ENCODE results near the gene ANO8. TPM values are rescaled to one million over a fixed set of nuclear protein-coding genes. Genes with fewer than 3 reads are reported as not detected.
A peak's percentile ranks its signal among the peaks of the same experiment; 100 is the strongest.

Gene ANO8
- total RNA-seq, 1 donor from 2014 or later, result 9.6 TPM

DNA sequence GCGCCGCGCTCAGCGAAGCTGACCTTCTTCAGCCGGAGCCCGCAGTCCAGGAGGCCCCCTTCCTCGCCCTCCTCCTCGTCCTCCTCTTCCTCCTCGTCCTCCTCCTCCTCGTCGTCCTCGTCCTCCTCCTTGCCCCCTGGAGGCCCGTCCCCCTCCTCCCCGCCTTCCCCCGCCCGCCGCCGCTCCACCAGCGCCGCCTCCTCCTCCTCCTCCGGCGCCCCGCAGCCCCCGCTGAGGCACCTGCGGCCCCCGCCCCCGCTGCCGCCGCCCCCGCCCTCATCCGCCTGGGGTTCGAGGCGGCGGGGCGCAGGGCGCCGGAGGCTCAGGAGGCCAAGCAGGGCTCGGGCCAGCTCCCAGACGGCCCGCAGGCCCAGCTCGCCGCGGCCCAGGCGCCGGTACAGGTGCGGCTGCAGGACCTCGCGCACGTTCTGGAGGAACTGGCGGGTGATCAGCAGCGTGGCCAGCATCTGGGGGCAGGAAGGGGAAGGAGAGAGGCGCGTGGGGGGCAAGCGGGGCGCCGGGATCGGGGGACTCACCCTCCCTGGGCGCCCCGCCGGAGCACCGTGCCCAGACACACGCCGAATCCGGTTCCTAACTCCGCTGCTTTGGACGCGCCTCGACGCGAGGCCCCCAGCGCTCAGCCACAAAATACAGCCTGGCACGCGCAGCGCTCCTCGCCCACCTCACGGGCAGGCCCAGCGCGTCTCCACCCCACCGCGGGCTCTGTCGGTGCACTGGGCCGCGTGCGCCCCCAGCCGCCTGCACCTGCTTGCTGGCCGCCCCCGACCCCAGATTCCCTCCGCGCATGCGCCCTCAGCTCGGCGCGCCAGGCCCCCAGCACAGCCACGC lies 5.9 kb downstream of the ANO8 start:
- ATAC-seq (no peak), DNase-seq (ENCODE audit: low spot score) (no peak)

DNA sequence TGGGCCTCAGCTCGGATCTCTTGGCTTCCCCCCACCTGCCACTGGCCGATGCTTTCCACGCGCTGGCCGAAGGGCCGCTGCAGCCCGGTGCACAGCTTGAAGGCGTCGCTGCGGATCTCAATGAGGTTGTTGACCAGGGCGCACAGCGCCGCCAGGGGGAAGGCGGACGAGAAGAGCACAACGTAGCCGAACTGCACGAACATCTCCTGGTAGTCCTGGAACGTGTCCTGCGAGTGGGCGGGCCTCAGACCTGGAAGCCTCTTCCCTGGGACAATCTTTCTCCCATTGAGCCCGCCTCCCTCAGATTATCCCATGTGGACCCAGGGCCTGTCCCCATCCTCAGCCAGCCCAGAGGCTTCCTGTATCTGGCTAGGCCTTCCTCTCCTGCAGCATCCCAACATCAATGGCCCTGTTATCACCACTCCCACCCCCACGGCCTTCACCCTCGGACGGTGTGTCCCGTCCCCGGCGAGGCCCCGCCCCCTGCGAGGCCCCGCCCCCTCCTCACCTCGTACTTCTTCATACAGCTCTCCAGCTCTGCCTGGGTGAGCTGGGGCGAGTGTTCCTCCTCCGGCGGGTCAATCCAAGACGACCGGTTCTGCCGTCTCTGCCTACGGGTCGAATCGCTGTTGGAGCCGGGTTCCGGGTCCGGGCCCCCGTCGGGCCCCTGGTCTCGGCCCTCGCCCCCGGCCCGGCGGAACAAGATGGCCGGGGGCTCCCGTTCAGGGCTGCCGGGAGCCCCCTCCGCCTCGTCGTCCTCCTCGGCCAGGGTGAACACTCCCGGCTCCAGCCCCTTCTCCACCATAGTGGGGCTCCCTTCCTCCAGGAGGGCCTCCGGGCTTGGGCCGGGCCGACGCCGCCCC lies 6.8 kb downstream of the ANO8 start:
- no peak for DNase-seq (ENCODE audit: low spot score)
- ATAC-seq, result peak; percentile 68

DNA sequence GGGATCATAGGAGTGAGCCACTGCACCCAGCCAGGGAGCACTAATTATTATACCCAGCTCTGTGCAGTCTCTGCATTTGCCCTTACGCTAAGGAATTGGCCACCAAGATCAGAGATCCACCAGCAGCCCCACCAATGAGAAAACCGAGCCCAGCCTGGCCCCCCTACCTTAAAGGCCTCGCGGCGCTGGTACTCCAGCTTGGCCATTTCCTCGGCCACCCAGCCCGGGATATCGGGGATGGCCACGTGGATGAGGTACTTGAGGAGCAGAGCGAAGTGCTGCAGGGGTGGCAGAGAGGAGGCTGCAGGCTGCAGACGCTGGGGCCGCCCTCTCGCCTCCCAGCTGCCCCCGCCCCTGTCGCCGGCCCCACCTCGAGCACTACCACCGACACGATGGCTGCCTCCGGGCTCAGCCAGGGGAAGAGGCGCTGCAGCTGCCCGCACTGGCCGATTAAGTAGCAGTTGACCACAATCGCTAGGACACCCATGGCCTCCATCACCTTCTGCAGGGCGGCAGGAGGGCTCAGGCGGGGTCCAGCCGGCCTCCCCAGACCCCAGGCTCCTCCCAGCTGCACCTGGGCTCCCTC lies 7.5 kb downstream of the ANO8 start:
- ATAC-seq, result no peak
- no peak for DNase-seq (ENCODE audit: low spot score)

DNA sequence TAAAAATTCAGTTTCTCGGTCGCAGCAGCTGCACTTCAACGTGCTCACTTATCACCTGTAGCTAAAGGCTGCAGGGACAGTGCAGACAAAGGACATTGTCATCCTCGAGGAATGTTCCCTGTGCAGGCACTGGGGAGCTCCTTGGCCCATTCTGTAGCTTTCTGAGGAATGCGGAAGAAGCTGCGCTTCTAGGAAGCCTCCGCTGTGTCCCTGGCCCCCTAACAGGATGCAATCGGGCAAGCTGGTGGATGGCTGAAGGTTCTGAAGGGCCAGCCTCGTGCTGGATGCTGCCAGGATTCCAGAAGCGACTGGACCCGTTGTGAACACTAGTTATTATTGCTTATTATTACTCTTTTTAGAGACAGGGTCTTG lies 8.1 kb downstream of the ANO8 start:
- ATAC-seq (no peak), DNase-seq (ENCODE audit: low spot score) (no peak)

DNA sequence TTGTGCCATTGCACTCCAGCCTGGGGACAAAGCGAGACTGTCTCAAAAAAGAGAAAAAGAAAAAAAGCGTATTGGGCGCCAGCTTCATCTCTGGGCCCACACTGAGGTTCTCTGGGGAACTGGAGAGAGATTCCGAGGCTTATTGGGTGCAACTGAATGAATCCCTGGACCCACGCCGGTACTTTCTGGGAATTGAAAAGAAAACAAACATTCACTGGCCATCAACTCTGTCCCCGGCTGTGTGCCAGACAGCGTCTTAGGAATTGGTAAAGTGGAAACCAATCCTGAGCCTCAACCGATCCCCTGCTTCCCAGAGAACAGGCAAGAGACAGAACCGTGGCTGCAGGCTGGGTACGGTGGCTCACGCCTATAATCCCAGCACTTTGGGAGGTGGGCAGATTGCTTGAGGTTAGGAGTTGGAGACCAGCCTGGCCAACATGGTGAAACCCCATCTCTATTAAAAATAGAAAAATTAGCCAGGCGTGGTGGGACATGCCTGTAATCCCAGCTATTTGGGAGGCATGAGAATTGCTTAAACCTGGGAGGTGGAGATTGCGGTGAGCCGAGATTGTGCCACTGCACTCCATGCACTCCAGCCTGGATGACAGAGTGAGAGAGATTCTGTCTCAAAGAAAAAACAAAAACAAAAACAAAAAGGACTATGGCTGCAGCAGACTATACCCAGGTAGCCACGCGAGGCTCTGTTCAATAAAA lies 8.6 kb downstream of the ANO8 start:
- ATAC-seq (peak; percentile 66), DNase-seq (ENCODE audit: low spot score) (peak; percentile 76)

DNA sequence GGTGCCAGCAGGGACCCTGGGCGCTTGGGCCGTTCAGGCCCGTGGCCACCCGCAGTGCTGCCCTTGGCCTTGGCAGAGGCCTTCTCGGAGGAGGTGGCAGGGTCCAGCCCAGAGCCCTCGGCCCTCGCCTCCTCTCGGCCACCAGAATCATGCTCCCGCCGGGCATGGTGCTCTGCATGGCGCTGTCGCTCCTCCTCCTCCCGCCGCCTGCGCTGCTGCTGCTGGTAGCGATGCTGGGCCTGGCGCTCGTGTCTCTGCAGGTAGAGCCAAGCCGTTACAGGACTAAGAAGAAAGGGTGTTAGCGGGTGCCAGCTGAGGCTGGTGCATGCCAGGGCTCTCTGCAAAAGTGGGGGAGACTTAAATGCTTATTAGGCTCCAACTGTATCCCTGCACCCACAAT lies 9.5 kb downstream of the ANO8 start:
- DNase-seq (ENCODE audit: low spot score) (no peak), ATAC-seq (no peak)

DNA sequence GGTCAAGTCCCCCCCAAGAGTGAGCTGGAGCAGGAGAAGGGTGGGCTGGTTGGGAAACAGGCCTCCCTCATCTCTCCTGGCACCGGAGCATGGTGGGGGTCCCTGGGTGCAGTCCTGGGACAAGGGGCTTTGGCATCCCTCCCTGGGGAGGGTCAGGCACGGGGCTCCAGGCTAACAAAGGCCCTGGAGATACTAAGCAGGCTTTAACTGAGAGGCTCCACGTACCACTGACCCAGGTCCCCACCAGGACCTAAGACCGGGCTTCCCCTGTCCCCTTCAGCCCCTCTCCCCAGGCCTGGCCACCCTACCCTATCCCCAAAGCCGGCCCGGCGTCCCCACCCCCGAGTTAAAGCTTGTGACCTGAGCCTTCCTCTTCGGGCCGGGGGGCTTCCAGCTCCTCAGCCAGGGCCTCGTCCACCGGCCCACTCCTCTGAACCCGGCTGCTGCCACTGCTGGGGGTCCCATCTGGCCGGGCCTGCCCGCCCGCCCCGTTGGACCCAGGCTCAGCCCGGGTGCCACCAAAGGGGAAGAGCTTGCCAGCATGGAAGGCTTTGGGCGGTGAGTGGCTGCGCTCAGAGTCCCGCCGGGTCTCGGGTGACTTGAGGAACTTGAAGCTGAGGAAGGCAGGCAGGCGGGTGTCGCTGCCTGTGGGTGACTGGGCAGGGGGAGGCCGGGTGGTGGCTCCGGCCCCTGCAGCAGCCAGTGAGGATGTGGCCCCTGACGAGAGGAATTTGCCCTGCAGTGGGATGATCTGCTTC lies 10.1 kb downstream of the ANO8 start:
- DNase-seq (ENCODE audit: low spot score) (no peak), ATAC-seq (no peak)

DNA sequence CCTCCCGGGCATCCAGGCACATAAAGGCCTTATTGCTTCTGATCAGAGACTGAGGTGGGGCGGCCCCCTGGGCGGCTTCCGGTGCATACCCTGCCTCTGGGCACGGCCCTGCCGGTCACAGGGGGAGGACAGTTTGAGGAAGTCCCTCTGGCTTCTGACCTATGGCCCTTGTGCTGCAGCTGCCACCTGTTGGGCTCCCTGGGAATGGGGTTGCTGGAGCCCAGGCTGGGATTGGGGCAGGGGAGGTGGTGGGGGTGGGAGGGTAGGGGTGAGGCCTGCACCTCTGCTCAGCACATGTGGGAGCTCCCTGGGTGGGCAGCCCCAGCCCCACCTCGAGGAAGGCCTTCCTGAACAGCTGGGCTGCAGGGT lies 10.7 kb downstream of the ANO8 start:
- no peak for DNase-seq (ENCODE audit: low spot score)
- ATAC-seq, result no peak

DNA sequence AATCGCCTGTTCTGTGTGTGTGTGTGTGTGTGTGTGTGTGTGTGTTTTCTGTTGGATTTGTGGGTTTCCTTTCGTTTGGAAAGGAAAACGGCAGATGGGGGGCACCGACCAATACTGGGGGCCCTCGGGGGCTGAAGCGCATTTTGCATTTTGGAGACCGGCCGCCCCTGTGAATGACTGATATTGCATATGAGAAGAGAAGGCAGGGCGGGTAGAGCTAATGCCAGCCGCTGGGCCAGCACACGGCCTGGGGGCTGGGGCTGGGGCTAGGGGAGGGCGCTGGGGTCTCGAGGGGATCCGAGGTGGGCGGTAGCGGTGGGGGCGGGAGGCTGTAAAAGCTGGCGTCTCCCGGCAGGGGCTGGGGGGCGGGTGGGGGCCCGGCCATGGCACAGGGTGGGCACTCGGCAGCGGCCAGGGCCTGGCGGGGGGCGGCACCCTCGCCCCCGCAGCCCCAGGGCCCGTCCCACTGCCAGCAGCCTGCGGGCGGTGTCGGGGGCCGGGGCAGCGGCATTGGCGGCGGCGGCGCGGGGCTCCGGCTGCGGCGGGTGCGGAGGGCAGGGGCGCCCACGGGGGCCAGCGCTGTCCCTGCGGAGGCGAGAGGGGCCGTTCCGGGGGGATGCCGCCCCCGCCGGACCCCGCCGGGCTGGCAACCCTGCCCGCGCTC lies 11.2 kb downstream of the ANO8 start:
- ATAC-seq, result no peak
- DNase-seq (ENCODE audit: low spot score), result no peak

DNA sequence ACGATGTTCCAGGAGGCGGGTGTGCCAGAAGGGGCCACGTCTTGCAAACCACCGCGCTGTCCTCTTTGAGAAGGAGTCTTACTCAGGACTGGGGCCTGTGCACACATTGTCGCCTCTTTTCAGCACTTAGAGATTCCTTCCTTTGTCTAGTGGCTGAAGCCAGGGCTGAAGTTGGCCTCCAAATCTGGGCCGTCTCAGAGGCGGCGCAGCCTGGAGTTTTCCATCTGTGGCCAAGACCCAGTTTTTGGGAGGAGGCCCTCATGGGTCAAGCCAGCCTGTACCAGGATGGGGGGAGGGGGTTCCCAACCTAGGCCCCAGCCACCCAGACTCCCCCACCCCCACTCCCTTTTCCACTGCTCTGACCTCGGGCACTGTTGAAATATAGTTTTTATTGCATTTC lies 11.8 kb downstream of the ANO8 start:
- DNase-seq (ENCODE audit: low spot score) (no peak), ATAC-seq (no peak)

DNA sequence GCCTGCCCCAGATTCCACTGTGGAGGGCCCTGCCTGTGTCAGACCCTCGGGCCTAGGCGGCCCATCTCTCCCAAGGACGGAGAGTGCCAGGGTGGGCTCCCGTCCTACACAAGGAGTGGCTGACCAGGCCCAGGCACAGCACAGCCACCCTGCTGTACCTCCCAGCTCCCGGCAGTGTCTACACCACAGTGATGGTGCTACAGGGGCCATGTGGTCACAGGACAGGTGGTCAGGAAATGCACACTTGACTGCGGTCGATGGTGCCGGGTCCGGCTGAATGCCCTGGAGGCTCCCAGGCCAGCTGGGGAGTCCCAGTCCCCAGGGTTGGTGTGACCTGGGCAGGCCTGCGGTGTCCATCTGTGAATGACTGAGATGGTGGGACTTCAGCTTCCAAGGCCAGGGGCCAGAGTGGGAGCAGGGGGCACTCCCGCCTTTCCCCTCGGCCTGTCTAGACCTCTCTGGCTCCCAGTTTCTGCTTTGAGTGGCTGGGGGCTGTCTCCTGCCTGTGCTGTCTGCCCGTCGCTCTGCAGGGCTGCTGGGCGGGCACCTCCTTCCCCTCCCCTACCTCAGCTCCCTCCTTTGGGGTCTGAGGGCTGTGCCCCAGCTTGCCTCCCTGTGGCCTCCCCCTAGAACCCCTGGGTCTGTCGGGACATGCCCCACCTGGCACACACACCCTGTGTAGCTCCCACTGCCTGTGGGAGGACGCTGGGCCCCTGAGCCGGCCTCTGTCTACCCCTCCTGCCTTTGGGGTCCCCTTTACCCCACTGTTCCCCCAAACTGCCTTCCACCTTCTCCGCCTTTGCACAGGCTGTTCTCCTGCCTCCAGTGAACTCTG lies 12.8 kb downstream of the ANO8 start:
- no peak for ATAC-seq
- DNase-seq (ENCODE audit: low spot score), result no peak

DNA sequence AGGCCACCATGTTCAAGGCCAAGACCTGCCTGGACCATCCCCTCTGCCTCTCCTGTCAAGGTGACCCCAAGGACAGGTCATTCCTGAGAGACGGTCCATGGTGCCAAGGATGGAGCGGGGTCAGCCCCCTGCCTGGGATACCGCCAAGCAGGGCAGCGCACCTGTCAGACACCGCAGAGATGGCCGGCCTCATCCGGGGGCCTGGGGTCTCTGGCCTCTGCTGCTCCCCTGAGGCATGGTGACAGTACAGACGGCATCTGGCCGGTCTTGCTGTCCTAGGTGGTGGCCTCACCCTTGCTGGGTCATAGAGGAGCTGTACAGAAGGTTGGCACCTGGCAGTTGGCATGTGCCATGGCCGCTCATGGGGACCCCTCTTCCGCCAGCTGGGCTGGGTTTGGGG lies 14.2 kb downstream of the ANO8 start:
- DNase-seq (ENCODE audit: low spot score) (no peak), ATAC-seq (no peak)

DNA sequence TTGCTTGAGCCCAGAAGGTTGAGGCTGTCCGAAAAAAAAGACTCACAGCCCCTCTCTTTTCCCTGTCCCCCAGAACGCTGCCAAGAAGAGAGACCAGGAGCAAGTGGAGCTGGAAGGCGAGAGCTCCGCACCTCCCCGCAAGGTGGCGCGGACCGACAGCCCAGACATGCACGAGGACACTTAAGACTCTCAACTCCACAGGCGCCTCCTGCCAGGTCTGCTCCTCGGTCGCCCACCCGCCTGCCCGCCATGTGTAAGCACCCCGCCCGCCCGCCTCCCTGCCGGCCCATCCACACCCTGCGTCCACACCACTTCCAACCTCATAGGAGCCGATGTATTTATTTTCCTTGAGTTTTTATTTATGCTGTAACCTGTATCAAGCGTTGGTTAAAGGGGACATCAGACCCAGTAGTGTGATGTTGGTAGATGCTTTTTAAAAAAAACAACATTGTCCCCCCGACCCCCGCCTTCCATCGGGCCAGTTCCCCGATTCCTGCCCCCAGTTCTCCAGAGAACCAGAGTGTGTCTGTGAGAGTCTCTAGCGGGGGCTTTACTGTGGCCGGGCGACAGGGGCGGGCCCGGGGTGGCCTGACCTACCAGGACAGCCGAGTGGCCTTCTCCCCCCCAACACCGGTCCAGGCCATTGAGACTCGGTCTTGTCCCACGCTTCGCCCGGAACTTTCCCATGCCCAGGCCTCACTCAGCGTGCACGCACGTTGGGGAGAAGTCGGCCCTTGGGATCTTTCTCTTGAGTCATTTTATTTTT lies 15.0 kb downstream of the ANO8 start:
- DNase-seq (ENCODE audit: low spot score), result no peak
- ATAC-seq, result no peak

DNA sequence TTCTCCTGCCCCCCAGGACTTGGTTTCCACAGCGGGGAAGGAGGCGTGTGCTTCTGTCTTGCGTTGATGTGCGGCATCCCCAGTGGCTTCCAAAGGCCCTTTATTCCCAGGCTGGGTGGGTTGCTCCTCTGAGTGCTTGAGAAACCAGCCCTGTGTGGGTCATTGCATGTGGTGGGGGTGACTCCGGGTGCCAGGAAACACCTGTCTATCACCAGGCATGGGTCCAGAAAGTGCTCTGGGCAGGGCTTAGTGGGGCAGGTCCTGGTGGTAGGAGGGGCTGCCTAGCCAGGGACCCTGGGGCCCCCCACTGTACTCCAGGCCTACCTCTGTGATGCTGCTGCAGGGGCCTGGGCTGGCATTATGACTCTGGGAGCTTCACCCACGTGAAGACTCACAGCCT lies 15.7 kb downstream of the ANO8 start:
- no peak for ATAC-seq
- no peak for DNase-seq (ENCODE audit: low spot score)

DNA sequence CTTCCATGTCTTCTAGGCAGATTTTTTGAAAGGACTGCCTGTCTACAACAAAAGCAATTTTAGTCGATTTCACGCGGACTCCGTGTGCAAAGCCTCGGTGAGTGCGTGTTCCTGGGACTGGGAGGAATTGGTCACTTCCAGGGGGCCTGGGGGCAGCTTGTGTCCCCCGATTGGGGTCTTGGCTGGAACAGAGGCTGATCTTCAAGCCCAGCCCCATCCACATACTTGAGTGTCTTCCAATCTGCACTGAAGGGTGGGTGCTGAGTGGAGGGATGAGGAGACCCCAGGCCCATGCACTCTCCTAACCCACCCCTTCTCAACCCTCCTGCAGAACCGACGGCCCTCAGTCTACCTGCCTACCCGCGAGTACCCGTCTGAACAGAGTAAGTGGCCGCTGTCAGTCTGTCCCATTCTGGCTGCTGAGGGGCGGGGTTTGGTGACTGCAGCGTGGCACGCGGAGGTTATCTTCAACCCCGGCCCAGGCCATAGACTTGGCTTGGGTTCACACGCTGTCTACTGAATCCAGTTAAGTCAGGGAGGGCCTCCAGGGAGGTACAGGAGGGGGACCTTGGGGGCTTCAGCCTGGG lies 20.6 kb downstream of the ANO8 start:
- no peak for ATAC-seq
- DNase-seq (ENCODE audit: low spot score), result no peak

DNA sequence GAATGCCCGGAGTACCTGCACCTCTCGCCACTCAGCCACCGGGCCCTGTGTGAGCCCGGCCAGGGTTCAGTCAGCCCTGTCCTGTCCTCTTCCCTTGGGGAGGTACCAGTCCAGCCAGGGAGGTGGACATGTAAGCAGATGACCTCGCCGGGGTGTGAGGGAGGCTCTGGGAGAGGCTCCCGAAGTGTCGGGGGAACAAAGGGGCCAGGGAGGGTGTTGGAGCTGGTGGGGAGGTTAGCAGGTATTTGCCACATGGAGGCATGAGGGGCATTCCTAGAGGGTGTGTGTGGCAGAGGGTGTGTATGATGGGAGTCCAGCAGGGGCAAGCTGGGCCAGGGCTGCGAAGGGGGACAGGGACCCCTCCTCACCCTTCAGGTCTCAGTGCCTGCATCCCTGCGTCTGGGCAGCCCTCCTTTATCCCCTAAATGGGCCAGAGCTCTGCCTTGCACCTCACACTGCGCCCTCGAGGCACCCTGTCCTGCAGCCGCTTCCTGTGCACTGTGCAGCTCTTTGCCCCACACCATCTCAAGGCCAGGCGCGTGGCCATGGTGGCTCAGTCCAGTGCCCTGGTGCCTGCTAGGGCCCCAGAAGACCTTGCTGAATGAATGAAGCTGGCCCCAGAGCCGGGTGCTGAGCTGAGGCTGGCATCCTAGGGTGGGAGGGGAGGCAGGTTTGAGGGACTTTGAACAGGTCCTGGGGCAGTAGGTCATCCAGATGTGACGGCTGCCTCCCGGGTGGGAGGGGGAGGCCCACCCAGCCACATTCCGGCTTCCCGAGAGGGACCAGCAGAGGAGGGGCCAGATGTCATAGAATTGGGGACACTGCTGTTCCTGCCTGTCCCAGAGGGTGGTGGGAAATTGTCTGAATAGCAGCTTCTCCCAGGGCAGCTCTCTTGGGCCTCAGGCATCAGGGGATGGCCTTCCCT lies 22.2 kb downstream of the ANO8 start:
- ATAC-seq (no peak), DNase-seq (ENCODE audit: low spot score) (no peak)
